ENCODE results near the gene CCL23.

Gene CCL23

GRCh38 chr17:35969558-35970380 is 48.0 kb downstream of the CCL23 start:
- H3K27ac ChIP-seq (ENCODE audit: low read depth, low read length, severe bottlenecking): no peak overlapping the region
- 49 to 69% methylated on average over 6 to 7 of the region's 8 CpGs for WGBS, 2 experiments (ENCODE audit: insufficient coverage in 2 of 2)
- H3K9me3 ChIP-seq (ENCODE audit: control insufficient read depth, low read length): no peaks in the 10 kb centered on the region
- peaks cover 13% of the 10 kb centered on the region for H3K4me1 ChIP-seq (ENCODE audit: control insufficient read depth, insufficient read depth, low read length, poor library complexity, severe bottlenecking)
- no peaks in the 10 kb centered on the region for H3K36me3 ChIP-seq (ENCODE audit: control insufficient read depth, insufficient read depth, low read length)
- no peak overlapping the region for H3K4me3 ChIP-seq (ENCODE audit: extremely low read depth, insufficient read depth, low read length, poor library complexity, severe bottlenecking)

- Histone ChIP-seq H3K36me3 (ENCODE audit: control insufficient read depth, insufficient read depth, low read length) (no peaks in the 10 kb centered on the region), H3K9me3 (ENCODE audit: control insufficient read depth, low read length) (no peaks in the 10 kb centered on the region), H3K27ac (ENCODE audit: low read depth, low read length, severe bottlenecking) (no peak overlapping the region), H3K4me3 (ENCODE audit: extremely low read depth, insufficient read depth, low read length, poor library complexity, severe bottlenecking) (no peak overlapping the region), H3K4me1 (ENCODE audit: control insufficient read depth, insufficient read depth, low read length, poor library complexity, severe bottlenecking) (peaks cover 6% of the 10 kb centered on the region)
- 91 to 94% methylated on average over 8 of the region's 10 CpGs for WGBS, 2 experiments (ENCODE audit: insufficient coverage in 2 of 2)
Observed at GRCh38 chr17:35968520-35969054, 49.2 kb downstream of the CCL23 start.

DNA sequence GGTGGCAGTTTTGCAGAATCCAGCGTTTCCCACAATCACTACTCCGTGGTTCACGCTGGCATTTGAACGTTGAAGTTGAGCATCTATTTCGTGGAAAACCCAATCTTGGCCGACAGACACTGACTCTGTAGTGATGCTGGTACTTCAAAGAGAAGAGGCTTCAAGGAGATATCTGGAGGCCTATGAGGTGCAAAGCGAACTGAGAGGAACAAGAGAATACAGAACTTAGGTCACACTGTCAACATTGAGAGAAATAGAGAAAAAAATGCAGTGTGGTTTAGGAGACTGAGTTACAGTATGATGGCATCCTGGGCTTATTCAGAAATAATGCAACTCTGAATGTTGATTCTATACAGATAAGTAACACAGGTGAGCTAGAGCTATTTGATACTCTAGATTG is 52.5 kb downstream of the CCL23 start:
- no peaks in the 10 kb centered on the region for H3K36me3 ChIP-seq (ENCODE audit: control insufficient read depth, insufficient read depth, low read length)
- no peaks in the 10 kb centered on the region for H3K9me3 ChIP-seq (ENCODE audit: control insufficient read depth, low read length)
- WGBS, 2 experiments (ENCODE audit: insufficient coverage in 2 of 2): 89 to 99% methylated on average over 7 of the region's 7 CpGs
- H3K4me3 ChIP-seq (ENCODE audit: extremely low read depth, insufficient read depth, low read length, poor library complexity, severe bottlenecking): no peak overlapping the region
- H3K4me1 ChIP-seq (ENCODE audit: control insufficient read depth, insufficient read depth, low read length, poor library complexity, severe bottlenecking): no peaks in the 10 kb centered on the region
- H3K27ac ChIP-seq (ENCODE audit: low read depth, low read length, severe bottlenecking): no peak overlapping the region

- Histone ChIP-seq H3K4me1 (ENCODE audit: control insufficient read depth, insufficient read depth, low read length, poor library complexity, severe bottlenecking) (no peaks in the 10 kb centered on the region), H3K4me3 (ENCODE audit: extremely low read depth, insufficient read depth, low read length, poor library complexity, severe bottlenecking) (no peak overlapping the region), H3K27ac (ENCODE audit: low read depth, low read length, severe bottlenecking) (no peak overlapping the region), H3K9me3 (ENCODE audit: control insufficient read depth, low read length) (no peaks in the 10 kb centered on the region), H3K36me3 (ENCODE audit: control insufficient read depth, insufficient read depth, low read length) (no peaks in the 10 kb centered on the region)
- WGBS, 2 experiments (ENCODE audit: insufficient coverage in 2 of 2): 74 to 89% methylated on average over 1 to 3 of the region's 6 CpGs
Observed at GRCh38 chr17:35963663-35964062, 54.1 kb downstream of the CCL23 start.
